ENCODE results near the gene EDIL3. TPM values are rescaled to one million over a fixed set of nuclear protein-coding genes. Genes with fewer than 3 reads are reported as not detected.

EDIL3 gene
- total and polyA plus RNA-seq, 11 donors = 1.3 to 38.2 (median 18.3) TPM

- Histone ChIP-seq H3K36me3 (no peaks in the 10 kb centered on the region), H3K4me1 (no peaks in the 10 kb centered on the region), H3K4me3 (no peak overlapping the region), H3K9me3 (no peaks in the 10 kb centered on the region), H3K27me3 (no peaks in the 10 kb centered on the region), H3K27ac (no peak overlapping the region)
- ATAC-seq (no peak), DNase-seq (no peak)
- 67 to 77% (median 71%) methylated on average over 4 of the region's 4 CpGs for WGBS, 4 donors
- intact Hi-C loops (cut with DNase I) = no loop called here
- TF ChIP-seq CTCF (IDR thresholded peaks at IDR 0.05) (no peak), POLR2A (IDR thresholded peaks at IDR 0.05) (no peak)
Observed at GRCh38 chr5:84259283-84260045, 125.2 kb downstream of the EDIL3 start.

- H3K27me3 ChIP-seq = no peaks in the 10 kb centered on the region
Observed at GRCh38 chr5:84257061-84257460, 127.6 kb downstream of the EDIL3 start.

GRCh38 chr5:84255315-84255714 lies 129.4 kb downstream of the EDIL3 start:
- Histone ChIP-seq H3K4me1 (no peaks in the 10 kb centered on the region), H3K4me3 (no peak overlapping the region), H3K9me3 (no peaks in the 10 kb centered on the region), H3K36me3 (no peaks in the 10 kb centered on the region), H3K27ac (no peak overlapping the region), H3K27me3 (no peaks in the 10 kb centered on the region)
- intact Hi-C loops (cut with DNase I) = no loop called here
- ATAC-seq (no peak), DNase-seq (no peak)
- no peak for TF ChIP-seq POLR2A (IDR thresholded peaks at IDR 0.05)
- TF ChIP-seq CTCF (IDR thresholded peaks at IDR 0.05) = peak in 3 of 12 donors; percentile 12 to 24 (median 18)

More at GRCh38 chr5:84257061-84257460, 127.6 kb downstream of the EDIL3 start:
- no peak overlapping the region for H3K4me3 ChIP-seq
- TF ChIP-seq CTCF (IDR thresholded peaks at IDR 0.05) (no peak), POLR2A (IDR thresholded peaks at IDR 0.05) (no peak)
- H3K9me3 ChIP-seq = no peaks in the 10 kb centered on the region
- ATAC-seq (no peak), DNase-seq (no peak)
- H3K4me1 ChIP-seq = no peaks in the 10 kb centered on the region
- H3K36me3 ChIP-seq = no peaks in the 10 kb centered on the region
- no peak overlapping the region for H3K27ac ChIP-seq
- intact Hi-C loops (cut with DNase I) = no loop called here
- WGBS, 4 donors = 68 to 83% (median 78%) methylated on average over 2 of the region's 2 CpGs

- no peak for TF ChIP-seq CTCF (IDR thresholded peaks at IDR 0.05)
- no peak for TF ChIP-seq POLR2A (IDR thresholded peaks at IDR 0.05)
- no peaks in the 10 kb centered on the region for H3K9me3 ChIP-seq
- DNase-seq (no peak), ATAC-seq (no peak)
- no peaks in the 10 kb centered on the region for H3K36me3 ChIP-seq
- 67 to 81% (median 77%) methylated on average over 1 of the region's 1 CpG for WGBS, 4 donors
- H3K27ac ChIP-seq = no peak overlapping the region
- no peaks in the 10 kb centered on the region for H3K4me1 ChIP-seq
- H3K27me3 ChIP-seq = no peaks in the 10 kb centered on the region
- H3K4me3 ChIP-seq = no peak overlapping the region
- intact Hi-C loops (cut with DNase I) = no loop called here
Observed at GRCh38 chr5:84253946-84254345, 130.7 kb downstream of the EDIL3 start.
